Sigmoid colon (tissue), 3 donors: ENCODE data around the gene ADAMTS12.

Experiments used
- POLR2A ChIP-seq, 2 donors: fragments of 450-650 bp; IDR thresholded peaks; one replicate each; pipeline ENCODE4 v1.6.1; 2016; ENCODE audit warnings: antibody characterized with exemption in 2 of 2, mild to moderate bottlenecking in 2 of 2, moderate library complexity in 2 of 2
- TF ChIP-seq, protein P1 (sequence below), 4 experiments: fragments of 450-650 bp in 3 of 4; fragments of 200-600 bp in 1 of 4; IDR thresholded peaks; one replicate each; pipeline ENCODE4 v1.5.1; 2016 to 2019; ENCODE audit warnings: antibody characterized with exemption in 4 of 4, mild to moderate bottlenecking in 3 of 4, moderate library complexity in 2 of 4

- no peak for TF ChIP-seq POLR2A (IDR thresholded peaks at IDR 0.05)
- TF ChIP-seq, protein P1, sequence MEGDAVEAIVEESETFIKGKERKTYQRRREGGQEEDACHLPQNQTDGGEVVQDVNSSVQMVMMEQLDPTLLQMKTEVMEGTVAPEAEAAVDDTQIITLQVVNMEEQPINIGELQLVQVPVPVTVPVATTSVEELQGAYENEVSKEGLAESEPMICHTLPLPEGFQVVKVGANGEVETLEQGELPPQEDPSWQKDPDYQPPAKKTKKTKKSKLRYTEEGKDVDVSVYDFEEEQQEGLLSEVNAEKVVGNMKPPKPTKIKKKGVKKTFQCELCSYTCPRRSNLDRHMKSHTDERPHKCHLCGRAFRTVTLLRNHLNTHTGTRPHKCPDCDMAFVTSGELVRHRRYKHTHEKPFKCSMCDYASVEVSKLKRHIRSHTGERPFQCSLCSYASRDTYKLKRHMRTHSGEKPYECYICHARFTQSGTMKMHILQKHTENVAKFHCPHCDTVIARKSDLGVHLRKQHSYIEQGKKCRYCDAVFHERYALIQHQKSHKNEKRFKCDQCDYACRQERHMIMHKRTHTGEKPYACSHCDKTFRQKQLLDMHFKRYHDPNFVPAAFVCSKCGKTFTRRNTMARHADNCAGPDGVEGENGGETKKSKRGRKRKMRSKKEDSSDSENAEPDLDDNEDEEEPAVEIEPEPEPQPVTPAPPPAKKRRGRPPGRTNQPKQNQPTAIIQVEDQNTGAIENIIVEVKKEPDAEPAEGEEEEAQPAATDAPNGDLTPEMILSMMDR (IDR thresholded peaks at IDR 0.05) = no peak
Observed at GRCh38 chr5:33793836-33794549, 97.8 kb downstream of the ADAMTS12 start.
